Measurements from ENCODE around the gene MTFMT. TPM values are rescaled to one million over a fixed set of nuclear protein-coding genes. Genes with fewer than 3 reads are reported as not detected.
"Not testable (repeated sequence)": the region's sequence is repeated elsewhere in the genome, so short reads cannot be mapped to it uniquely, and the experiment has no call there.

The MTFMT gene
- total RNA-seq, 2 experiments from 2014 or later, result 19.0 to 19.9 TPM

DNA sequence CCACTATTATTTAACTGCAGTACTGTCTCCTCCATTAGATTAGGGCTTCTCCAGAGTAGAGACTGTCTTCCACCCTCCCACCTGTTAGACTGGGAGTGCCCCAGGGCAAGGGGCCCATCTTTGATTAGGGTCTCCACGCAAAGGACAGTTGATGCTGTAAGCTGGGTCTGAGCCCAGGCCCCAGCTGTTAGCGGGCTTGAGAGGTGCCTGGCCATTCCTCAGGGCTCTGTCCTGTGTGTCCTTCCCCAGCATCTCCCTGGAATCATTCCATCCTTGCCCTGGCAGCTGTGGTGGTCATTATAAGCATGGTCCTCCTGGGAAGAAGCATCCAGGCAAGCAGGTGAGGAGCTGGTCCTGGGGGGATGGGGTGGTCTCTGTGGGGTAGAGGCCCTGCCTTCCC lies 21.8 kb upstream of the MTFMT start:
- Mint-ChIP-seq H3K4me1 (peaks cover 16% of the 10 kb centered on the region), H3K4me3 (no peak overlapping the region), H3K9me3 (ENCODE audit: low read depth) (no peaks in the 10 kb centered on the region), H3K27me3 (peaks cover 2% of the 10 kb centered on the region), H3K36me3 (ENCODE audit: low read depth) (no peaks in the 10 kb centered on the region), H3K27ac (no peak overlapping the region)
- CTCF ChIA-PET, result interaction anchor here (0.6 to 1.0 kb wide), 3 partner anchors 8 to 447 kb away, joined by 3 to 4 read pairs (median 3); no protein-coding TSS in a partner anchor
- DNase-seq, result no peak
- no peak for ATAC-seq
- POLR2A ChIA-PET, result interaction anchor here (0.5 to 1.2 kb wide), 2 partner anchors 253 to 945 kb away, joined by 3 to 6 read pairs; partner anchors contain the start of gene RNU5B-1
- intact Hi-C loops (cut with DNase I, micrococcal nuclease), result loop anchor here (5.0 kb wide), 2 partner anchors 51 to 336 kb away; no protein-coding TSS in a partner anchor

DNA sequence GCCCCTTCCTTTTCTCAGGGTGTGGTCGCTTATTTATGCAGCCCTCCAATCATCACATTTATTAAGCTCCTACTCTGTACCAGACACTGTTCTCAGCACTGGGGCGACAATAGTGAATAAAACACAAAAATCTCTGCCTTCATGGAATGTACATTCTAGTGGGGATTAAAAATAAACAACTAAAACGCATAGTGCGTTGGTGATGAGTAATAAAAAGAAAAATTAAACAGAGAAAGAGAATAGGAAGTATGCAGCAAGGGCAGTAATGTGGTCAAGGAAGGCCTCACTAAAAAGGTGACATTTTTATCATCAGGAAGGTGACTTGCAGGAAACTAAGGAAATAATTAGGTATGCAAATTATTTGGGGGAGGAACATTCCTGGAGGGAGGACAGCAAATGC lies 20.8 kb upstream of the MTFMT start:
- peaks cover 2% of the 10 kb centered on the region for H3K27me3 Mint-ChIP-seq
- no peak overlapping the region for H3K4me3 Mint-ChIP-seq

DNA sequence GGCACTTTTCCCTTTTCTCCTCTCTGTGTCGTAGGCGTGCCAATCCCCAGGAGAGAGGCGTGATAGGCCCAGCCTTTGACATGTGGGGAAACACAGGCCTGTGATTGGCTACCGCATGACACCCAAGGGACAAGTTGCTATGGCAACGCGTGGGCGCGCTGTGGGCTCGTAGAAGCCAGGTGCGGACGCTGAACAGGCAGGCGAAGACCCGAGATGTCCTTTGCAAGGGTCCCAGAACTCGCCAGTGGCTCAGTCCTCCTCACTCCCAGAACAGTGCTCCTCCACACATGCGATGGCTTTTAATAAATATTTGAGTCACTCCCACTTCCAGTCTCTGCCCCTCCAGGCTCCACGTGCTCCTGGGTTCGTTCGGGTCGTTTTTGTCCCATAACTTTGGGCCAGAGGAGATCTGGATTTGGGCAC lies 20.0 kb upstream of the MTFMT start:
- peak; percentile 94 for DNase-seq
- no peaks in the 10 kb centered on the region for H3K9me3 Mint-ChIP-seq (ENCODE audit: low read depth)
- H3K4me1 Mint-ChIP-seq, result peaks cover 16% of the 10 kb centered on the region
- peak overlapping the region; percentile 8 for H3K4me3 Mint-ChIP-seq
- ChIA-PET CTCF (interaction anchor here (0.7 kb wide), 1 partner anchor 35 kb away, joined by 3 read pairs; no protein-coding TSS in a partner anchor), POLR2A (no interaction called here)
- H3K36me3 Mint-ChIP-seq (ENCODE audit: low read depth), result no peaks in the 10 kb centered on the region
- peak; percentile 98 for ATAC-seq
- H3K27ac Mint-ChIP-seq, result no peak overlapping the region
- peaks cover 2% of the 10 kb centered on the region for H3K27me3 Mint-ChIP-seq
- intact Hi-C loops (cut with DNase I, micrococcal nuclease), result loop anchor here in 1 of 2 experiments (1.0 kb wide), 2 partner anchors 20 to 225 kb away; partner anchors contain the start of gene MTFMT

More for the DNA sequence above, 20.8 kb upstream of the MTFMT start:
- POLR2A ChIA-PET, result no interaction called here
- H3K27ac Mint-ChIP-seq, result no peak overlapping the region
- DNase-seq, result no peak
- no peaks in the 10 kb centered on the region for H3K9me3 Mint-ChIP-seq (ENCODE audit: low read depth)
- CTCF ChIA-PET, result no interaction called here
- peaks cover 16% of the 10 kb centered on the region for H3K4me1 Mint-ChIP-seq
- ATAC-seq, result no peak
- intact Hi-C loops (cut with DNase I, micrococcal nuclease), result loop anchor here (5.0 kb wide), 2 partner anchors 52 to 337 kb away; no protein-coding TSS in a partner anchor
- H3K36me3 Mint-ChIP-seq (ENCODE audit: low read depth), result no peaks in the 10 kb centered on the region

DNA sequence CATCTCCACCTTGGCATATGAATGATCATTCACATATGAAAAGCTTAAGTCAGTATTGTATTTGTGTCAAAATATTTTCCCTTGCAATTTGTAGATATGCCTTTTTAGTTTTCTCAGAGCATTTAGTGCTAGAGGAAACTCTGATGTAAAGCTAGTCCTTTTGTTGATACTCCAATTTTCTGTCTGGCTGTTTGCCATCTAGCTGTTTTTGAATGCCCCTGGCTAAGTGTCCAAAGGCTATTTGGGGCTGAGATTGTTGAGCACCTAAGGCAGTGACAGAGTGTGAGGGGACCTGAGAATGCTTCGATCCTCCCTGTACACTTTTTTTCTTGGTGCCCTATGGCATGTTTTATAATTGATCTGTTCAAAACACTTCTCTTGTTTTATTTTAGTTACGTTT lies 18.8 kb upstream of the MTFMT start:
- H3K27me3 Mint-ChIP-seq, result peaks cover 2% of the 10 kb centered on the region
- H3K4me1 Mint-ChIP-seq, result peaks cover 21% of the 10 kb centered on the region
- H3K4me3 Mint-ChIP-seq, result no peak overlapping the region
- ATAC-seq (no peak), DNase-seq (no peak)
- H3K36me3 Mint-ChIP-seq (ENCODE audit: low read depth), result no peaks in the 10 kb centered on the region
- ChIA-PET POLR2A (interaction anchor here (0.6 kb wide), 1 partner anchor 383 kb away, joined by 3 read pairs; no protein-coding TSS in a partner anchor), CTCF (interaction anchor here (1.3 to 2.9 kb wide), 2 partner anchors 14 to 56 kb away, joined by 3 to 10 read pairs; no protein-coding TSS in a partner anchor)
- H3K27ac Mint-ChIP-seq, result no peak overlapping the region
- H3K9me3 Mint-ChIP-seq (ENCODE audit: low read depth), result no peaks in the 10 kb centered on the region
- intact Hi-C loops (cut with DNase I, micrococcal nuclease), result no loop called here

DNA sequence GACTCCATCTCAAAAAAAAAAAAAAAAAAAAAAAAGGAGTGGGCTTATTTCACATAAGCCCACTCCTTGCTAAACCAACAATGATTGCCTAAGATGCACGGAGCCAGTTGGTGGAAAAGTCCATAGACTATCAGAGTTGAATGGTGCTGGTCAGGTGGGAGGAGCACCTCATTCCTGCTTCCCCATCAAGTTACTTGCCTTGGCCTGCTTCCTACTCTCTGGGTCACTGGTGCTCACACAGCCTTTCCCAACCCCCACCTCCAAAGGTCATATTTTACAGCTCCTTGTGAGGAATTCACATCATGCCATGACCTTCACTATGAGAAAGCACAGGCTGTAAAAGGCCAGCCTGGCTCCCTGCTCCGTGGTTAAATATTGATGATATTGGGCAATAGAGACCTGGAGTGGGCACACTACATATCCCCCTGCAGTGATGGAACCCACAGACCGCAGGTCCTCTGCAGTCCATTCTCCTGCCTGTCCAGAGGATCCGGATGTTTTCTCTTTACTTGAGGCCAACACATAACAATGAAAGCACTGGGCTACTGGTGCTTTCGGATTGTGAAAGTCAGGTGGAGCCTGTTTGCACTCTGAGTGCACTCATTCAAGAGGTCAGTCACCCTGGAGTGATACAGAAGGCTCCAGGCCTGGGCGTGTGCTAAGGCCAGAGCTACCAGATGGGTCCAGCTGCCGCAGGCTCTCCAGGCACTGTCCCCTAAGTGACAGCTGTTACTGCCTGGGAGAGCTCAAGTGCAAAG lies 15.5 kb upstream of the MTFMT start, which contains the start of gene SLC51B:
Gene SLC51B, plus strand, starts transcription at position 664 of the 758 bp plus-strand sequence. CDS start 4,618 bp downstream, outside the sequence.
- no peaks in the 10 kb centered on the region for H3K9me3 Mint-ChIP-seq (ENCODE audit: low read depth)
- intact Hi-C loops (cut with DNase I, micrococcal nuclease), result no loop called here
- H3K4me1 Mint-ChIP-seq, result peaks cover 14% of the 10 kb centered on the region
- H3K27me3 Mint-ChIP-seq, result peaks cover 2% of the 10 kb centered on the region
- ATAC-seq (no peak), DNase-seq (no peak)
- no peak within 1 kb of the TSS for H3K4me3 Mint-ChIP-seq
- POLR2A ChIA-PET, result no interaction called here
- CTCF ChIA-PET, result interaction anchor here (0.6 to 1.5 kb wide), 3 partner anchors 11 to 48 kb away, joined by 3 to 6 read pairs (median 5); no protein-coding TSS in a partner anchor
- H3K27ac Mint-ChIP-seq, result no peak within 1 kb of the TSS
- H3K36me3 Mint-ChIP-seq (ENCODE audit: low read depth), result no peaks in the 10 kb centered on the region

DNA sequence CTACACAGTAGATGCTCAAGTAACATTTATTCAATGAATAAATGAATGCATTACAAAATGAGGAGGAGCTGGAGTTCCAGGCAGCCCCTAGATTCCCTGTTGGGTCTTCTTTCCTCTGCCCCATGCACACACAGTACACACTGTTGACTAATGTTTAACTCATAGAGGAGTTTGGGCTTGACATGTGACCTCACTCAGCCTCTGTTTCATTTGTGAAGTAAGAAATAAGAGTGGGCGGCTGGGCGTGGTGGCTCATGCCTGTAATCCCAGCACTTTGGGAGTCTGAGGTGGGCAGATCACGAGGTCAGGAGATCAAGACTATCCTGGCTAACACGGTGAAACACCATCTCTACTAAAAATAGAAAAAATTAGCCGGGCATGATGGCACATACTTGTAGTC lies 14.8 kb upstream of the MTFMT start:
- H3K9me3 Mint-ChIP-seq (ENCODE audit: low read depth); H3K4me1 Mint-ChIP-seq; H3K36me3 Mint-ChIP-seq (ENCODE audit: low read depth); H3K27ac Mint-ChIP-seq; H3K4me3 Mint-ChIP-seq; H3K27me3 Mint-ChIP-seq; intact Hi-C loops (cut with DNase I, micrococcal nuclease): not testable (repeated sequence)
- ChIA-PET CTCF (interaction anchor here (0.6 to 1.5 kb wide), 3 partner anchors 11 to 47 kb away, joined by 3 to 6 read pairs (median 5); no protein-coding TSS in a partner anchor), POLR2A (interaction anchor here (0.5 kb wide), 1 partner anchor 873 kb away, joined by 3 read pairs; no protein-coding TSS in a partner anchor)
- ATAC-seq (peak; percentile 90), DNase-seq (peak; percentile 62)

DNA sequence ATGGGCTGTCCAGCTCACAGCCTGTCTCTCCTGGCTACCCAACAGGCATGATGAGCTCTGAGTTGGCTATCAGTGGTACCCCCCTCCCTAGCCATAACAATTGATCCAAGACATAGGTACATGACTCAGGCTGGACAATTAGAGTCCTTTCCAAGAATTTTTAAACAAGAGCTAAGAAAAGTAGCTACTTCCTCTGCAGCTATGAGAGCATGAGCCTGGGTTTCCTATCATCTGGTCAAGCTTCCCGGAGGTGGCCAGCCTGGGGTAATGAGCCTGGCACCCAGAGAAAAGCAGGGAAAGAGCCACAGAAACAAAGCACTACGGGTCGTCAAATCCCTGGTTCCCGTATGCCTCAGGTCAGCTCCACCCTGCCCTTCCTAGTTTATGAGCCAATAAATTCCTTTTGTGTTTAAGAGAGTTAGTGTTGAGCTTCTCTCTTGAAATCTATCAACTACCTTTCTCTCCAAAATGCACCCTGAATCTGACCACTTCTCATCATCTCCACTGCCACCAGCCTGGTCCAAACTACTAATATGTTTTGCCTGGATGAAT lies 13.4 kb upstream of the MTFMT start:
- no peak overlapping the region for H3K27ac Mint-ChIP-seq
- peaks cover 5% of the 10 kb centered on the region for H3K4me1 Mint-ChIP-seq
- H3K4me3 Mint-ChIP-seq, result no peak overlapping the region
- H3K9me3 Mint-ChIP-seq (ENCODE audit: low read depth), result no peaks in the 10 kb centered on the region
- no peak for DNase-seq
- ChIA-PET CTCF (interaction anchor here (0.6 to 1.6 kb wide), 5 partner anchors 9 to 891 kb away, joined by 3 to 6 read pairs (median 3); no protein-coding TSS in a partner anchor), POLR2A (no interaction called here)
- no peak for ATAC-seq
- H3K36me3 Mint-ChIP-seq (ENCODE audit: low read depth), result no peaks in the 10 kb centered on the region
- H3K27me3 Mint-ChIP-seq, result peaks cover 2% of the 10 kb centered on the region
- intact Hi-C loops (cut with DNase I, micrococcal nuclease), result no loop called here

DNA sequence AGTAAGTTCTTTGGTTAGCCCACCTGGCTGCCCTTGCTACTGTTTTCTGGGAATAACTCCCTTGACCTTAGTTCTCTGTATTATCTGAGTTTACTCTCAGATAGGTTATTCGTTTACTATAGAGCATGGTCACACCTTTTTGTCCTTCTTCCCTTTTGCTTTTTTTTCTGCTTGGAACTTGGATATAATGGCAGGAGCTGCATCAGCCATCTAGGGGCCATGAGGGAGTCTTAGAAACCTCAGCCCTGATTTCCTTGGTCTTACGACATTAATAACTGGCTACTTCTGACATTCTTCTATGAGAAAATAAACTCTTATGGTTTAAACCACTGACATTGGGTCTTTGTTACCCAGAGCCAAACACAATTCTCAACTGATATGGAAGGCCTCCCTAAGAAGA lies 12.3 kb upstream of the MTFMT start:
- intact Hi-C loops (cut with DNase I, micrococcal nuclease), result no loop called here
- ATAC-seq, result no peak
- CTCF ChIA-PET, result interaction anchor here (0.7 to 1.6 kb wide), 2 partner anchors 8 to 267 kb away, joined by 3 to 6 read pairs; no protein-coding TSS in a partner anchor
- no peaks in the 10 kb centered on the region for H3K27me3 Mint-ChIP-seq
- H3K36me3 Mint-ChIP-seq (ENCODE audit: low read depth), result no peaks in the 10 kb centered on the region
- H3K9me3 Mint-ChIP-seq (ENCODE audit: low read depth), result no peaks in the 10 kb centered on the region
- H3K27ac Mint-ChIP-seq, result no peak overlapping the region
- peaks cover 5% of the 10 kb centered on the region for H3K4me1 Mint-ChIP-seq
- H3K4me3 Mint-ChIP-seq, result no peak overlapping the region
- DNase-seq, result no peak
- POLR2A ChIA-PET, result no interaction called here

DNA sequence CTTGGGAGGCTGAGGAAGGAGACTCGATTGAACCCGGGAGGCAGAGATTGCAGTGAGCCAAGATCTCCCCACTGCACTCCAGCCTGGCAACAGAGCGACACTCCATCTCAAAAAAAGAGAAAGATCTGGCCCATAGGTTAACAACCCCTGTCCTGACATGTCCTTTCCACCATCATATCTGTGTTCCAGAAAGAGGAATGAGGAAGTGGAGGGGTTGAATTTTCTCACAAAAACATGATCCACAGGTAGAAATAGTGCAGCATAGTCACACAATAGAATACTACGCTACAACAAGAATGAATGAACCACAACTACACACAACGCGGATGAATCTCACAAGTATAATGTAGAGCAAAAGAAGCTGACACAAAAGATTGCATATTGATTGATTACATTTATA lies 11.0 kb upstream of the MTFMT start:
- intact Hi-C loops (cut with DNase I, micrococcal nuclease), result no loop called here
- Mint-ChIP-seq H3K4me3 (no peak overlapping the region), H3K36me3 (ENCODE audit: low read depth) (no peaks in the 10 kb centered on the region), H3K9me3 (ENCODE audit: low read depth) (no peaks in the 10 kb centered on the region), H3K27ac (no peak overlapping the region), H3K4me1 (peaks cover 5% of the 10 kb centered on the region), H3K27me3 (no peaks in the 10 kb centered on the region)
- CTCF ChIA-PET, result interaction anchor here (0.6 to 0.7 kb wide), 2 partner anchors 13 to 1518 kb away, joined by 3 to 5 read pairs; no protein-coding TSS in a partner anchor
- POLR2A ChIA-PET, result no interaction called here
- no peak for DNase-seq
- ATAC-seq, result no peak

DNA sequence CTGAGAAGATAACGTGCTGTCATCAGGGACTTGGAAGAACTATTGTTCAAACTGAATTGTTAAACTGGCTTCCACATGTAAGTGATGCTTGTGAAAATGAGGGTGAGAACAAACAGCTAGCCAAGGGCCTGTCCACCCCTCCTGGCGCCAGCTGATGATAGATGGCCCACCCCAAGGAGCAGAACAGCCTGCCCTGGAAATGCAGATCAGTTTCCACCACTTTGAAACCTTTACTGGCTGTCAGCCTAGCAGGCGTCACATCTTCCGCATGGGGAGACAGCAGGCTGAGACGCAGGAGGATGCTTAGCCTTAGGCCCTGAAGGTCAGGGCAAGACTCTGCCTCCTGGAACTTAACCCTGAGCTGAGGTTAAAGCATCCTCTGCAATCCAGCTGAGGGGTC lies 9.4 kb upstream of the MTFMT start:
- no peak for DNase-seq
- Mint-ChIP-seq H3K27me3 (no peaks in the 10 kb centered on the region), H3K4me1 (peaks cover under 1% of the 10 kb centered on the region), H3K4me3 (no peak overlapping the region), H3K27ac (no peak overlapping the region), H3K36me3 (ENCODE audit: low read depth) (no peaks in the 10 kb centered on the region), H3K9me3 (ENCODE audit: low read depth) (no peaks in the 10 kb centered on the region)
- intact Hi-C loops (cut with DNase I, micrococcal nuclease), result no loop called here
- ChIA-PET POLR2A (no interaction called here), CTCF (interaction anchor here (0.8 to 1.0 kb wide), 2 partner anchors 17 to 31 kb away, joined by 3 to 5 read pairs; no protein-coding TSS in a partner anchor)
- ATAC-seq, result no peak

DNA sequence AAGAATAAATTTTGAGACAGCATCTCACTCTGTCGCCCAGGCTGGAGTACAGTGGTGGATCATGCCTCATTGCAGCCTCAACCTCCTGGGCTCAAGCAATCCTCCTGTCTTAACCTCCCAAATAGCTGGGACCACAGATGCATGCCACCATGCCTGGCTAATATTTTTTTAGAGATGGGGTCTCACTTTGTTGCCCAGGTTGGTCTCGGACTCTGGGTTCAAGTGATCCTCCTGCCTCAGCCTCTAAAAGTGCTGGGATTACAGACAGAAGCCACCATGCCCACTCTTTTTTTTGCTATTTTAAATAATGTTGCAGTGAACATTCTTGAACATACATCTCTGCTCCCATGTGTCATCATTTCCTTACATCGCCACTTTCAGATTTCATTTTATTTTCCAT lies 9.0 kb upstream of the MTFMT start:
- POLR2A ChIA-PET, result no interaction called here
- no peak overlapping the region for H3K27ac Mint-ChIP-seq
- H3K4me3 Mint-ChIP-seq, result no peak overlapping the region
- no peak for ATAC-seq
- DNase-seq, result no peak
- H3K36me3 Mint-ChIP-seq (ENCODE audit: low read depth), result no peaks in the 10 kb centered on the region
- no peaks in the 10 kb centered on the region for H3K9me3 Mint-ChIP-seq (ENCODE audit: low read depth)
- intact Hi-C loops (cut with DNase I, micrococcal nuclease), result no loop called here
- peaks cover 3% of the 10 kb centered on the region for H3K4me1 Mint-ChIP-seq
- H3K27me3 Mint-ChIP-seq, result no peaks in the 10 kb centered on the region
- CTCF ChIA-PET, result interaction anchor here (0.6 kb wide), 1 partner anchor 228 kb away, joined by 3 read pairs; no protein-coding TSS in a partner anchor
